GM12892 (cell line): ENCODE measurements around the gene ADAMTS12.

ENCODE experiments used
- POLR2AphosphoS5 ChIP-seq: IDR thresholded peaks from 2 replicates; pipeline ENCODE4 v1.6.1; 2011; ENCODE audit warnings: low read depth, low read length, control low read depth
- TAF1 ChIP-seq: IDR thresholded peaks from 2 replicates; pipeline ENCODE4 v1.6.1; 2011; ENCODE audit warnings: low read depth, mild to moderate bottlenecking, control low read depth, low read length, borderline replicate concordance

GRCh38 chr5:33538201-33538600, 353.6 kb downstream of the ADAMTS12 start:
- no peak for TF ChIP-seq POLR2AphosphoS5
- no peak for TF ChIP-seq TAF1
